Ramos (cell line): ENCODE measurements around the gene PRMT3.
"Not testable (repeated sequence)": the region's sequence is repeated elsewhere in the genome, so short reads cannot be mapped to it uniquely, and the experiment has no call there.

ENCODE experiments used
- in situ Hi-C: fragments of 300-500 bp; cut with MboI; formaldehyde crosslinking; loops from one replicate; pipeline ENCODE4 v1.14.3; 2022; ENCODE audit warnings: low sequenced_read_pairs; ENCODE audit not compliant: unreplicated experiment

The PRMT3 gene

GRCh38 chr11:20387261-20388095 lies at the start of gene PRMT3:
TSS of gene PRMT3 (plus strand) at chr11:20387716. CDS start at chr11:20387747, 31 bp downstream.
- in situ Hi-C loops: no loop called here

DNA sequence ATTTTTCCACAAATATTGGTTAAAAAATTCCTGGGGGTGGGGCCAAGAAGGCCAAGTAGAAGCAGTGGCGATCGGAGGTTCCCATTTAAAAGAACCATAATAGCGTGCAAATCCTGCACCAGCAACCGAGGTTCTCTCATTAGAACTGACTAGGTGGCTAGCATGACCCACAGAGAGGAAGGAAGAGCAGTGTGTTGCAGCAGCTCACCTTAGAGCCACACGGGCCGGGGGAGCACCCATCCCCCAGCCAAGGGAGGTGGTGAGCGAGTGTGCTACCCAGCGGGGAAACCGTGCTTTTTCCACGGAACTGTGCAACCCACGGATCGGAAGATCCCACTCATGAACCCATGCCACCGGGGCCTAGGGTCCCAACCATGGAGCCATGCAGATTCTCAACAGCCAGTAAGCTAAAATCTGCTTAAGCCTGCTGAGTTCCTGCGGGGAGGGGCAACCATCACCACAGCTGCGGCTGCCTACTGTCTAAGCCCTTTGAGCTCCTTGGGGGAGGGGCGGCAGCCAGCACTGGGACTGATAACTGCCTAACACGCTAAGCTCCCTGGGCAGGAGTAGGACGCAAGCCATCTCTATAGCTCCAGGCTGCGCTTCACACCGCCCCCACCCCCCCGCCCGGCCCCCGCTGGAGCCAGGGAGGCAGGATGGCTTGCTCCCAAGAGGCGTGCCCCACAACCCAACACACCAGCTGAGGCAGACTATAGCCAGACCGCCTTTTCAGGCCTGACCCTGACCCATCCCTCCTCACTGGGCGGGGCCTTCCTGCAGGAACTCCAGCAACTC lies 45.0 kb upstream of the PRMT3 start:
- in situ Hi-C loops: loop anchor here (25.0 kb wide), 1 partner anchor 405 kb away; no protein-coding TSS in a partner anchor

GRCh38 chr11:20351136-20351535 lies 36.4 kb upstream of the PRMT3 start:
- in situ Hi-C loops: loop anchor here (10.0 kb wide), 1 partner anchor 226 kb away; no protein-coding TSS in a partner anchor

GRCh38 chr11:20351751-20352262 lies 35.7 kb upstream of the PRMT3 start:
- in situ Hi-C loops: loop anchor here (10.0 kb wide), 1 partner anchor 227 kb away; no protein-coding TSS in a partner anchor

GRCh38 chr11:20353829-20354434 lies 33.6 kb upstream of the PRMT3 start:
- in situ Hi-C loops: loop anchor here (10.0 kb wide), 1 partner anchor 229 kb away; no protein-coding TSS in a partner anchor

DNA sequence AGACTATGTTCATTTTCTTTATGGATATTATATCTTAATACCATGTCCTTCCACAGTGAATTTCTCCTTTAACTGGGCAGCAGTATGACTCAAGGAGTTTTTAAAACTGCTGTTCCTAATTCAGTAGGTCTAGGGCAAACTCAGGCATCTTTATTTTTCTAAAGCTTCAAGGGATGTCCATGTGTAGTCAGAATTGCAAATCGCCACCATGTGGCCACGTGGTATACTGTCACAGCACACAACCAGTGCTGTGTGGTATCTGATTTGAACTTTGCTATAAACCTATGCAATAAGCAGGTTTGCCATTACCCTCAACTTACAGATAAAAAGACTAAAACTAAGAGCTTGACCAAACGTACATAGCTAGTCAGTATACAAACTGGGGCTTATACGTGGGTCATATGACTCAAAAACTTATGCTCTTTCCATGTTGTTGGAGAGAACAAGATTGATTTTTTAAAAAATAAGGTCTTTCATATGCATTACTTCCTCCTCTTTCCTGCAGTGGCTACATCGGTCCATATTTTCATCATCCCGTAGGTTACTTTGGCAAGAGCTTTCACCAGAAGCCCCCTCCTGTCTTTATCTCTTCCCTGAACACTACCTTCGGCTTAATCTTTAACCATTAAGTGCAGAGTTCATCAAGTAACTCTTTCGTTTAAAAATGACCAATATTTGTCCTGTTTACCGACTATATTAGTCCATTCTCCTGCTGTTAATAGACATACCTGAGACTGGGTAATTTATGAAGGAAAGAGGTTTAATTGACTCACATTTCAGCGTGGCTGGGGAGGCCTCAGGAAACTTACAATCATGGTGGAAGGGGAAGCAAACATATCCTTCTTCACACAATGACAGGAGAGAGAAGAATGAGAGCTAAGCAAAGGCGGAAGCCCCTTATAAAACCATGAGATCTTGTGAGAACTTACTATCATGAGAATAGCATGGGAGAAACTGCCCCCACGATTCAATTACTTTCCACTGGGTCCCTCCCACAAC lies 32.0 kb upstream of the PRMT3 start:
- in situ Hi-C loops: loop anchor here (10.0 kb wide), 1 partner anchor 231 kb away; no protein-coding TSS in a partner anchor

DNA sequence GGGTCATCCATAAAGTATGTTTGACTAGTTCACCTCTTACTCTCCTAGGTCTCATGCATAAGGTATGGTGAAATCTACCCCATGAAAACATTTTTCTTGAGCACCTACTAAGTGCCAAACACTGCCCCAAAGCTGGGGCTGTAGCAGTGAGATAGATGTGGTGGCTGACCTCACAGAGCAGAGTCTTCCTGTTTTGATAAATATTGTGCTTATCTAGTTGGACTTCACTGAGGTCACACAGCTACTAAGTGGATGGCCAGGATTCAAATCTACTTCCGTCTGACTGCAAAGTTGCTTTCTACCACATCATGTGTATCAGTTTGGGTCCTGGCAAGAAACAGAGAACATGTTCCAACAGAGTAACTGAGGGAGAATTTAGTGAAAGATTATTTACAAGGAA lies 30.4 kb upstream of the PRMT3 start:
- in situ Hi-C loops: loop anchor here (10.0 kb wide), 1 partner anchor 232 kb away; no protein-coding TSS in a partner anchor

- in situ Hi-C loops: no loop called here
These were observed 26.9 kb upstream of the PRMT3 start for GRCh38 chr11:20360650-20361049.

DNA sequence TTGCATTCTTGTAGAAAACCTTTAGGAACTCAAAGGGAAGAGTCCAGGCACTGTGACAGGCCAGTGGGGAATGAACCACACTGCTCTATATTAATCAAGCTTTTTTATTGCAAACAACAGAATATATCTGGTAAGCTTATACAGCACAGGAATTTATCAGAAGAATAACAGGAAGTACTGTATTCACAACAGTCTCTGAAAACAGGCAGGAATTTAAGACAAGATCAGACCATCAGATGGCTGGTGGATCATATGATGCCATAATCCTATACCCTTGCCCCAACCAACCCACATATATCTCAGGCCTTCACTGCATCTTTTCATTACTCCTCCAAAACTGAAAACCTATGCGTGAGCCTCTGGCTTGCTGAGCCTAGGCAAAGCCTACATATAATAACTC lies 25.0 kb upstream of the PRMT3 start:
- in situ Hi-C loops: no loop called here

GRCh38 chr11:20363149-20363499 lies 24.4 kb upstream of the PRMT3 start:
- in situ Hi-C loops: no loop called here

DNA sequence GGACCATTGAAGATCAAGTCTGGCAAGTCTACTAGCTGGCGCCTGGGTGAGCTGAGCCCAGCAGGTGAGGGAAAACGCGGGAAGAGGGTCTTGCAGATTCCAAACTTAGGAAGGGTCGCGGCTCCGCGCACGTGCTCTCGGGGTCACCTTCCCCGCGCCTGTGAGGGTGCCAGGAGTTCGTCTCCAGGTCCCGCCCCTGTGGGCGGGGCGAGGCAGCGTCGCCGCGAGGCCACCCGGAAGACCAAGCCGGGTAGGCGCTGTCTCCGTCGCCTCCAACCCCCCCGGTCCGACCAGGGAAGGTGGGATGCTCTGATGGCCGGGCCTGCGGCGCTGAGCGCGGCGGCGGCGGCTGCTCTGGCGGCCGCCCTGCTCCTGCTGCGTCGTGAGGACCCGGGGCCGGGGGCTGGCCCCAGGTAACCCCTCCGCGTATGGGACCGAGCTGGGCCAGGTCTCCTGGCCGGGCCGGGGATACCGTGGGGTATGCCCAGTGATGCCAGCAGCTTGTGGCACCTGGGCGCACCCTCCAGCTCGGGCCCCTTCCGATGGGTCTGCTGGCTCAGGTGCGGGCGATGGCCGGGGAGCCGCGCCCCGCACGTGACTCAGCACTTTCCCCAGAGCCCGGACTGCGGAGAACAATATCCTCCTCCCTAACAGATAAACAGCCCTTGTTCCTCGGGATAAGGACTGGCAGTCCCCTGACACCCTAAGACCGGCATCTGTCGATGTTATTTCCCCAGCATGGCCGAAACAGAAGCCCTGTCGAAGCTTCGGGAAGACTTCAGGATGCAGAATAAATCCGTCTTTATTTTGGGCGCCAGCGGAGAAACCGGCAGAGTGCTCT lies 23.8 kb upstream of the PRMT3 start, which contains the start of gene HTATIP2:
Gene HTATIP2 (plus strand): TSS at position 215 of the 841 bp plus-strand sequence. CDS start 524 bp downstream, at position 739.
- in situ Hi-C loops: no loop called here

DNA sequence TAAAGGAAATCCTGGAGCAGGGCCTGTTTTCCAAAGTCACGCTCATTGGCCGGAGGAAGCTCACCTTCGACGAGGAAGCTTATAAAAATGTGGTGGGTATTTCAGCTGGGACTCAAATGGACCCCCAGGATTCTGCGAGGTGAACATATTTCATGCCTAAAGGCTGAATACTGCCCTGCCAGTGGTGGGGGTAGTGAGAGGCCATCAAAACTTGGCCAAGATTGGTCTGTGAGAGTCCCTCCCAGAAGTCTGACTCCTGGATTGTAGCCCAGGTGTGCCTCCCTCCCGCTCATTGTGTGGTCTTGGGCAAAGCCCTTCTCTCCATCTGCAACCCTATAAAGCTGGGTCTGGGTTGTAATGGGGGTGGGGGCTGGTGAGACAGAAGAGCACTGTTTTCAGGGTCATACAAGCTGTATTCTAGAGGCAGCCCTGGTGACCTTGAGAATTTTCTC lies 23.1 kb upstream of the PRMT3 start:
- in situ Hi-C loops: no loop called here

GRCh38 chr11:20365465-20365864 lies 22.1 kb upstream of the PRMT3 start:
- in situ Hi-C loops: not testable (repeated sequence)

- in situ Hi-C loops: no loop called here
These were observed 20.1 kb upstream of the PRMT3 start for GRCh38 chr11:20367313-20367948.

DNA sequence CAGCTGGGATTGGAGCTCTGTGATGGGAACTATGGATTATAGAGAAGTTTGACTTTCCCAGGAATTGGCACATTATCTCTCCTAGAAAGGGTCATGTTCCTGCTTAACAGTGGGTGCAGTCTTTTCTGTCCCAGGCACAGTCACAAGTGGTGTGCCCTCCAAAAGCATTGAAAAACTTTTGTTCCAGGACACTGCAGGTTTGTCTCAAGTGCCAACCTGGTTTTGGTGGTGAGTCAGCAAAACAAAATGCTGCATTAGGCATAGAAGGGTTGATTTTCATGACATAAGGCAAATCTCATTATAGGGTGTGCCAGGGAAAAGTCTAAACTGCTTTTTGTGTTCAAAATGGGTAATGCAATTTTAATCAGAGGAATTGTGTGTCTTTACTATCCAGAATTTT lies 19.1 kb upstream of the PRMT3 start:
- in situ Hi-C loops: no loop called here

DNA sequence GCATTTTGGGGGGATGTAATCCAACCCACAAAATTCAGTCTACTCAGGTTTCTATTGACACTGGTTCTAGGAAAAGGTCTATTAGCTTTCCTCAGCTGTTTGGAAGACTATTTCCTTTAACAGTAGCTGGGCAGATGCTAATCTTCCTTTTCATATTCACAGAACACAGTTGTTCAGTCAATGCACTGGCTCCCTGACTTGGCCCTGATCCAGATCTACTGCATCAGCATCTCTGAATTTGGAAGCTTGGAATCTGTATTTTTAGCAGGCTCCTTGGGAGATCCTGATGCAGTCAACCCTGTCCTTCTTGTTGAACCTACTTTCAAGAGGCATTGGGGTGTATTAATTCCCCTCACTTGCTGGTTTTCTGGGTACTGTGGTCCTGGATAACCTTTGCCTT lies 17.7 kb upstream of the PRMT3 start:
- in situ Hi-C loops: no loop called here

DNA sequence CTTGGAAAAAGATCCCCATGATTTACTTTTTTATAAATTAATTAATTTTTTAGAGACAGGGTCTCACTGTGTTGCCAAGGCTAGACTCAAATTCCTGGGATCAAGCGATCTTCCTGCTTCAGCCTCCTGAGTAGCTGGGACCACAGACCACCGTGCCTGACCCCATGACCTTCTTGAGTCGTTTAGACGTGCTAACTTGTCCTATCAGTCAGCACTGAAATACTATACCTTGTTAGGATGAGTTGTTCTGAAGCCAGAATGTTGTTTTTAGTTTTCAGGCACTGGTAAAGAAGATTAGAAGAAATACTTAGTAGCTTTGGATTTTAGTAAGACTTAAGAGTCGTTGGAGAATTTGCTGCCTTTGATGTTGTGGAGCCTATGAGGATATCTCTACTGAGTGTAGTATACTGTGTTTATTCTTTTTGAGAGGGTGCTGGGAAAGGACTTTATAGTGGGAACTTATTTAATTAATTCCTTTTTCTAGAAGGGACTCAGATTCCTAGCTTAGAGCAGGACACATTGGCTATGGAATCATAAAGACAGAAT lies 15.4 kb upstream of the PRMT3 start:
- in situ Hi-C loops: no loop called here
